Loucy (cell line): ENCODE results near the gene KDSR.

Source experiments
- EZH2phosphoT487 ChIP-seq: fragments of 200-600 bp; IDR thresholded peaks from 2 replicates; pipeline ENCODE4 v1.6.1; 2018; ENCODE audit warnings: antibody characterized with exemption, mild to moderate bottlenecking, moderate library complexity, borderline replicate concordance
- TF ChIP-seq, protein P1 (sequence below): fragments of 200-600 bp; sonication (generic); conservative IDR thresholded peaks from 2 replicates; pipeline ENCODE4 v1.5.1; 2014; ENCODE audit warnings: mild to moderate bottlenecking, antibody characterized with exemption, low read length

DNA sequence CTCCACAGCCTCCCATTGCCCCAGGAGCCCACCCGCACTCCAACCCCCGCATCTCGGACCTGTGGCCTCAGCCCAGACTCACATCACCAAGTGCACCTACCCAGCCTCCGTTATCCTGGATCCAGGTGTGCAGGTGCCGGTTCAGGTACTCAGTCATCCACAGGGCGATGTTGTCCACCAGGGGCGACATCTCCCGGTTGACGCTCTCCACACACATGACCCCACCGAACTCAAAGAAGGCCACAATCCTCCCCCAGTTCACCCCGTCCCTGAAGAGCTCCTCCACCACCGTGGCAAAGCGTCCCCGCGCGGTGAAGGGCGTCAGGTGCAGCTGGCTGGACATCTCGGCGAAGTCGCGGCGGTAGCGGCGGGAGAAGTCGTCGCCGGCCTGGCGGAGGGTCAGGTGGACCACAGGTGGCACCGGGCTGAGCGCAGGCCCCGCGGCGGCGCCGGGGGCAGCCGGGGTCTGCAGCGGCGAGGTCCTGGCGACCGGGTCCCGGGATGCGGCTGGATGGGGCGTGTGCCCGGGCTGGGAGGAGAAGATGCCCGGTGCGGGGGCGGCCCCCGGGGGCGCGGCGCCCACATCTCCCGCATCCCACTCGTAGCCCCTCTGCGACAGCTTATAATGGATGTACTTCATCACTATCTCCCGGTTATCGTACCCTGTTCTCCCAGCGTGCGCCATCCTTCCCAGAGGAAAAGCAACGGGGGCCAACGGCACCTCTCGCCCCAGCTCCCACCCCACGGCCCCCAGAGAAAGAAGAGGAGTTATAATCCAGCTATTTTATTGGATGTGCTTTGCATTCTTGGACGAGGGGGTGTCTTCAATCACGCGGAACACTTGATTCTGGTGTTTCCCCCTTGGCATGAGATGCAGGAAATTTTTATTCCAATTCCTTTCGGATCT is 48.8 kb downstream of the KDSR start:
- TF ChIP-seq, protein P1, sequence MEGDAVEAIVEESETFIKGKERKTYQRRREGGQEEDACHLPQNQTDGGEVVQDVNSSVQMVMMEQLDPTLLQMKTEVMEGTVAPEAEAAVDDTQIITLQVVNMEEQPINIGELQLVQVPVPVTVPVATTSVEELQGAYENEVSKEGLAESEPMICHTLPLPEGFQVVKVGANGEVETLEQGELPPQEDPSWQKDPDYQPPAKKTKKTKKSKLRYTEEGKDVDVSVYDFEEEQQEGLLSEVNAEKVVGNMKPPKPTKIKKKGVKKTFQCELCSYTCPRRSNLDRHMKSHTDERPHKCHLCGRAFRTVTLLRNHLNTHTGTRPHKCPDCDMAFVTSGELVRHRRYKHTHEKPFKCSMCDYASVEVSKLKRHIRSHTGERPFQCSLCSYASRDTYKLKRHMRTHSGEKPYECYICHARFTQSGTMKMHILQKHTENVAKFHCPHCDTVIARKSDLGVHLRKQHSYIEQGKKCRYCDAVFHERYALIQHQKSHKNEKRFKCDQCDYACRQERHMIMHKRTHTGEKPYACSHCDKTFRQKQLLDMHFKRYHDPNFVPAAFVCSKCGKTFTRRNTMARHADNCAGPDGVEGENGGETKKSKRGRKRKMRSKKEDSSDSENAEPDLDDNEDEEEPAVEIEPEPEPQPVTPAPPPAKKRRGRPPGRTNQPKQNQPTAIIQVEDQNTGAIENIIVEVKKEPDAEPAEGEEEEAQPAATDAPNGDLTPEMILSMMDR, result peak; percentile 91
- TF ChIP-seq EZH2phosphoT487, result no peak
